ENCODE data around the gene PCSK5. TPM values are rescaled to one million over a fixed set of nuclear protein-coding genes. Genes with fewer than 3 reads are reported as not detected.
"Not testable (repeated sequence)": the region's sequence is repeated elsewhere in the genome, so short reads cannot be mapped to it uniquely, and the experiment has no call there.

Gene PCSK5
- total and polyA plus RNA-seq, 5 experiments from 2014 or later: 6.5 to 22.8 (median 14.7) TPM

DNA sequence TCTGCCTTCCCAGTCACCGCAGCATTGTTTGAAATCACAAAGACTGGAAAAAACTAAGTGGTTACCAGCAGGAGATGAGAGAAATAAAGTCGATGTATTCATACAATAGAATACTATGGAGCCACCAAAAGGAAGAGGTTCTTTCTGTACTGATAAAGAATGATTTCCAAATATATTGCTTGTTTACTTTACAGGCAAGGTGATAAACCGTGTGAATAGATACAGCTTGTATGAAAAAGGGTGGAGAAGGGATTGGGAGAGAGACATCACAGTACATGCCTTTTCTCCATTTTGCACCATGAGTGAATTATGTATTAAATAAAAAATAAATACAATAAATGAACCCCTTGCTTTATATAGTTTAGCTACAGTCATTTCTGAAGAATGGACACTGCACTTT is 412.1 kb downstream of the PCSK5 start:
- Mint-ChIP-seq H3K4me3 (no peak overlapping the region), H3K36me3 (no peaks in the 10 kb centered on the region), H3K27ac (peak overlapping the region in 2 of 10 donors; percentile 37 to 51), H3K27me3 (peaks cover 6 to 9% (median 8%) of the 10 kb centered on the region in 5 donors), H3K9me3 (no peaks in the 10 kb centered on the region), H3K4me1 (no peaks in the 10 kb centered on the region)
- DNase-seq: peak in 1 of 10 donors; percentile 2
- no peak for ATAC-seq
- POLR2A ChIA-PET: no interaction called here

DNA sequence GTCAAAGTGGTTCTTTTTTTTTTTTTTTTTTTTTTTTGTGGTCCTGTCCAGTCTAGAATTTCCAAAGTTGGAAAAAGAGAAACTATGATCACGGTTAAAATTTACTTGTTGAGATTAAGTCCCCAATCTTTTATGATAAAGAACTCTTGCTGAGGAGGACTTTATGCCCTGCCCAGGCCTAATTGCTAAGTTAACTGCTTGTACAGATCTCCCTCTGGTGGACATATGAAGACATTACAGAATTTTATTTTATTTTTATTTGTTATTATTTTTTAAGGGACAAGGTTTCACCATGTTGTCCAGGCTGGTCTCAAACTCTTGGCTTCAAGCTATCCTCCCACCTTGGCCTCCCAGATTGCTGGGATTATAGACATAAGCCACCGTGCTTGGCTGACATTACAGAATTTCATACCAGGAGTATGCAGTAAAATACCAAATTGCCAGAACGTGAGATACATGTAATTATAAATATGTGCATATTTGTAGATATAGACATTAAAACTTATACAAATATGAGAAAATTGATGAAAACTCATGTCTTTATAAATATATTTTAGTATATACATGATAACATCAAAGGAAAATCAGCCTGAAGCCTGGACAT is 412.6 kb downstream of the PCSK5 start:
- H3K4me1 Mint-ChIP-seq: no peaks in the 10 kb centered on the region
- no peaks in the 10 kb centered on the region for H3K36me3 Mint-ChIP-seq
- peaks cover 9 to 10% (median 10%) of the 10 kb centered on the region in 5 donors for H3K27me3 Mint-ChIP-seq
- DNase-seq (peak in 6 of 10 donors; percentile 2 to 59 (median 29)), ATAC-seq (no peak)
- H3K4me3 Mint-ChIP-seq: no peak overlapping the region
- POLR2A ChIA-PET: no interaction called here
- H3K27ac Mint-ChIP-seq: no peak overlapping the region
- no peaks in the 10 kb centered on the region for H3K9me3 Mint-ChIP-seq

DNA sequence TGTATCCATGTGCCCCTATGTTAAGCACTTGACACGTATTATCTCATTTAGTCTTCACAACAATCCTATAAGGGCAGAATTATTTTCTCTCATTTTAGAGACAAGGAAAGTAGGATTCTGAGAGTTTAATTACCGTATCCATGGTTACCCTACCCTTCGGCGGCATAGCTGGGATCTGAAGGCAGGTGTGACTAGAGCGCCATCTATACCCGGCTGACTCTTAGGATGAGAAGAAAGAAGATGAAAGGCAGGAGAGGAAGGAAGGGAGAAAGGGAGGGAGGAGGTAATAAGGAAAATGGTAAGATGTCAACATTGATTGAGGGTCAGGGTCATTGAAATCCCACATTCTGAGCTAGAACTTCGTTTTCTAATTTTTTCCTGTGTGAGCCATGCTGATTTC is 416.6 kb downstream of the PCSK5 start:
- H3K4me3 Mint-ChIP-seq, H3K27ac Mint-ChIP-seq, H3K4me1 Mint-ChIP-seq, H3K9me3 Mint-ChIP-seq, POLR2A ChIA-PET, H3K36me3 Mint-ChIP-seq, DNase-seq, ATAC-seq: not testable (repeated sequence)
- H3K27me3 Mint-ChIP-seq: peaks cover 9 to 22% (median 10%) of the 10 kb centered on the region in 5 donors

DNA sequence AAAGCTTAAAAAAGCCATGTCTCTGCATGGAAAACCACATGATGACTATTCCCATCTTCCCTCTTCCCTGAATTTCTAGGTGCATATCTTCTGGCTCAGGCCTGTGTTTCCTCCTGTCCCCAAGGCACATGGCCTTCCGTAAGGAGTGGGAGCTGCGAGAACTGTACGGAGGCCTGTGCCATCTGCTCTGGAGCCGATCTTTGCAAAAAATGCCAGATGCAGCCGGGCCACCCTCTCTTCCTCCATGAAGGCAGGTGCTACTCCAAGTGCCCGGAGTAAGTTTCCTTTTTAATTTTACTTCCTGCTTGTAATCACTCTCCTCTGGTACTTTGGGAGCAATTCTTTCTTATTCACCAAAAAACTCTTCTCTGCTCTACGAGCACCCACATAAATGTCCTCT is 420.1 kb downstream of the PCSK5 start:
- Mint-ChIP-seq H3K4me1 (no peaks in the 10 kb centered on the region), H3K9me3 (peaks cover 0 to 2% (median 0%) of the 10 kb centered on the region in 9 donors), H3K36me3 (no peaks in the 10 kb centered on the region), H3K4me3 (no peak overlapping the region), H3K27ac (no peak overlapping the region), H3K27me3 (peaks cover 6 to 22% (median 7%) of the 10 kb centered on the region in 5 donors)
- DNase-seq: no peak
- POLR2A ChIA-PET: no interaction called here
- ATAC-seq: no peak

DNA sequence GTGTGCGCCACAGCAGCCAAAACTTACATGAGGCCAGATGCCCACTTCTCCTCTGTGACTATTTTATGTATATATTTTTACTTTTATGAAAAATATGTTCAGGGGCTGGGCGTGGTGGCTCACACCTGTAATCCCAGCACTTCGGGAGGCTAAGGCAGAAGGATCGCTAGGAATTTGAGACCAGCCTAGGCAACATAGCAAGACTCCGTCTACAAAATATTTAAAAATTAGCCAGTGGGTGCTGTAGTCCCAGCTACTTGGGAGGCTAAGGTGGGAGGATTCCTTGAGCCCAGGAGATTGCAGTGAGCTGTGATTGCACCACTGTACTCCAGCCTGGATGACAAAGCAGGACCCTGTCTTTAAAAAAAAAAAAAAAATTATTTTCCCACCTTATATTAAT is 420.5 kb downstream of the PCSK5 start:
- POLR2A ChIA-PET: no interaction called here
- Mint-ChIP-seq H3K27me3 (peaks cover 6 to 22% (median 7%) of the 10 kb centered on the region in 5 donors), H3K27ac (no peak overlapping the region), H3K4me1 (no peaks in the 10 kb centered on the region), H3K36me3 (no peaks in the 10 kb centered on the region), H3K9me3 (peaks cover 0 to 2% (median 0%) of the 10 kb centered on the region in 9 donors), H3K4me3 (no peak overlapping the region)
- ATAC-seq: no peak
- no peak for DNase-seq

DNA sequence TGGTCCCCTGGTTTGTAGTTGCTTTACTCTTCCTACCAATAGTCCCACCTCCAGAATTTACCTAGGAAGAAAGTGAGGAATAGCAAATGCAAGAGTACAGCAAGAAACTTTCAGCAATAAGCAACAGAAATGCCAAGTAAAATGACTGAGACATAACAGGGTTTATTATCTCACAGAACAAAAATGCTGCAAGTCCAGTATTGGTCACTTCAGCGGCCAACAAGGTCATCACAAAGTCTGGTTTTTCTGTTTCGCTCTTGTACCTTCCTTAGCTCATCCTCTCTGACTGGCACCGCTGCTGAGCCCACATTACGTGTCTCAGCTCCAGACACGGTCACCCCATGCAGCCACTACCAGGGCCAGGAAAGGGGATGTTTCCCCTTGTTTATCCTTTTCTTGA is 421.1 kb downstream of the PCSK5 start:
- Mint-ChIP-seq H3K9me3 (peaks cover 0 to 2% (median 0%) of the 10 kb centered on the region in 9 donors), H3K27ac (no peak overlapping the region), H3K4me3 (no peak overlapping the region), H3K27me3 (peaks cover 6 to 22% (median 7%) of the 10 kb centered on the region in 5 donors), H3K36me3 (no peaks in the 10 kb centered on the region), H3K4me1 (no peaks in the 10 kb centered on the region)
- POLR2A ChIA-PET: no interaction called here
- ATAC-seq (no peak), DNase-seq (no peak)

DNA sequence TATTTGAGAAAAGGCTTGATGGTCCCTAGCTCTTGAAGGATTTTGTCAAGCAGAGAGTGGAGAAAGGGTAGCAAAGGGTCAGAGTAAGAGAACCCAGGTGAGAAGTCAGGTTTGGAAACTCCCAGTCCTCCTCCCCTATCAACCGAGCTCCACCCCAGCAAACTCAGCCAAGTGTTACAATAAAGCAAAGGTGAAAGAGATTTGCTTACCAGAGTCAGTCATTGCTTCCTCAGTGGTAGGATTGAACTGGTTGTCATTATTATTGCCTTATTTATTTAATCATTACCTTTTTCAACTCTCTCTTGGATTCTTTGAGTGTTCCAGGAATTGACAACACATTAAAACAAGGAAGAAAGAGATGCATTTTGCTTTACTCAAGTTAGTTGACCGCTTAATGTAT is 423.3 kb downstream of the PCSK5 start:
- no peaks in the 10 kb centered on the region for H3K36me3 Mint-ChIP-seq
- POLR2A ChIA-PET: no interaction called here
- peaks cover 0 to 7% (median 0%) of the 10 kb centered on the region in 5 donors for H3K27me3 Mint-ChIP-seq
- ATAC-seq (no peak), DNase-seq (no peak)
- H3K9me3 Mint-ChIP-seq: peaks cover 0 to 2% (median 0%) of the 10 kb centered on the region in 9 donors
- no peaks in the 10 kb centered on the region for H3K4me1 Mint-ChIP-seq
- no peak overlapping the region for H3K27ac Mint-ChIP-seq
- no peak overlapping the region for H3K4me3 Mint-ChIP-seq

DNA sequence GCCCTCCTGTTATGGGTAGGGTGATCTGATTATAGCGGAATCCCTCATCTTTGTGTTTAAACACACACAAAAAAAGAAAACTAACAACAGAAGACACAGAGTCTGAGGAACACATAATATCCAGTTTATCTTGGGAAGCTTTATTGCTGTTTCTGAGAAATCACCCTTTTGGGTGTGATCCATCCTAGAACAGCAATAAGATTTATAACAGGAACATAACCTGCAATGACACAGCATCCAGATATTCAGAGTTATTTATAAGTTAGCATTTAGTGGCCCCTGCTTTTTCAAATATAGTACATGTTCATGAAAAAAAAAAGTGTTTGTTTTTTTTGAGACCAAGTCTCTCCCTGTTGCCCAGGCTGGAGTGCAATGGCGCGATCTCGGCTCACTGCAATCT is 423.8 kb downstream of the PCSK5 start:
- Mint-ChIP-seq H3K36me3 (no peaks in the 10 kb centered on the region), H3K9me3 (peaks cover 0 to 2% (median 0%) of the 10 kb centered on the region in 9 donors), H3K4me1 (no peaks in the 10 kb centered on the region), H3K27ac (no peak overlapping the region), H3K4me3 (no peak overlapping the region), H3K27me3 (peaks cover 0 to 2% (median 0%) of the 10 kb centered on the region in 5 donors)
- POLR2A ChIA-PET: no interaction called here
- no peak for DNase-seq
- no peak for ATAC-seq

DNA sequence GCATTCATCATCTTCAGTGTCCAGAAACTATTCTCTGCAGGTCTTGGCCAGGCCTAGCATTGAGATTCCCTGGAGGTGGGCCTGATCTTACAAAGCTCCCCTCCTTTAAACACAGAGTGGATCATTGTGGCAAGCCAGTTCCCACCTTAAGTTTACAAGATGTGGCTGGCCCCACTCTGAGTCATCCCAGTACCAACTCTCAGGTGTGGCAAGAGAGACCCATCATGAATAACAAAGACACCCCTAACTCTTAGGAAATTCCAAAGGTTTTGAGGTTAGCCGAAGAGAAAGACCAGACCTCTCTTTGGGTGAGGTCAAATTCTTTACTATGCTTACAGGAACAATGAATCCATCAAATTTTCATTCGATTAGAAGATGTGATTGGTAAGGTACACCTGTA is 425.6 kb downstream of the PCSK5 start:
- no peaks in the 10 kb centered on the region for H3K4me1 Mint-ChIP-seq
- H3K36me3 Mint-ChIP-seq: no peaks in the 10 kb centered on the region
- DNase-seq (no peak), ATAC-seq (no peak)
- POLR2A ChIA-PET: no interaction called here
- no peaks in the 10 kb centered on the region for H3K9me3 Mint-ChIP-seq
- H3K27me3 Mint-ChIP-seq: peaks cover 0 to under 1% (median 0%) of the 10 kb centered on the region in 5 donors
- H3K27ac Mint-ChIP-seq: no peak overlapping the region
- no peak overlapping the region for H3K4me3 Mint-ChIP-seq

DNA sequence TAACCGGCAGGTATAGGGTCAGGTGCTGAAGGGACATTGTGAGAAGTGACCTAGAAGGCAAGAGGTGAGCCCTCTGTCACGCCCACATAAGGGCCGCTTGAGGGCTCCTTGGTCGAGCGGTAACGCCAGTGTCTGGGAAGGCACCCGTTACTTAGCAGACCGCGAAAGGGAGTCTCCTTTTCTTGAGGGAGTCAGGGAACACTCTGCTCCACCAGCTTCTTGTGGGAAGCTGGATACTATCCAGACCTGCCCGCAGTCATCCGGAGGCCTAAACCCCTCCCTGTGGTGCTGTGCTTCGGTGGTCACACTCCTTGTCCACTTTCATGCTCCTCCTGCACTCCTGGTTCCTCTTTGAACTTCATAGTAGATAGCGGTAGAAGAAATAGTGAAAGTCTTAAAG is 429.0 kb downstream of the PCSK5 start:
- H3K4me3 Mint-ChIP-seq, H3K36me3 Mint-ChIP-seq, POLR2A ChIA-PET, DNase-seq, ATAC-seq, H3K9me3 Mint-ChIP-seq, H3K27ac Mint-ChIP-seq, H3K4me1 Mint-ChIP-seq: not testable (repeated sequence)
- H3K27me3 Mint-ChIP-seq: peaks cover 3 to 15% (median 7%) of the 10 kb centered on the region in 5 donors

DNA sequence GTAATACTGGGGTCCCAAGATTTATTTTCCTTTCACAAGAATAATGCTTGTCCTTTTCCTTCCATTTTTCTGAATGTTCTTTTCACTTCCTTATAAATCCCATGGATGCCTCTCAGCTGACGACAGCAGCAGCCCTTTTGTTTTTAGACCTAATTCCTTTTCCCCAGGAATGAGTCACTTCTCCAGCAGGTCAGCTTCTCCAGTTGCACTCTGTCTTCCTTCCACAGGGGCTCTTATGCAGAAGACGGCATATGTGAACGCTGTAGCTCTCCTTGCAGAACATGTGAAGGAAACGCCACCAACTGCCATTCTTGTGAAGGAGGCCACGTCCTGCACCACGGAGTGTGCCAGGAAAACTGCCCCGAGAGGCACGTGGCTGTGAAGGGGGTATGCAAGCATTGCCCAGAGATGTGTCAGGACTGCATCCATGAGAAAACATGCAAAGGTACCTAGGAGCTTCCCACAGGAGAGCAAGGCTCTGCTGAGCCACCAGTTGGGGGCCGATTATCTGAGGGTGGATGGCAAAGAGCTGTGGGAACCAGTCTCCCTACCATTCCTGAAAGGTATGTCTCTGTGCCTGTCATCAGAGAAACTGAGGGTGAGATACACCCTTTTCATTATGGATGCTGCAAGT is 430.8 kb downstream of the PCSK5 start:
- Mint-ChIP-seq H3K4me1 (no peaks in the 10 kb centered on the region), H3K36me3 (no peaks in the 10 kb centered on the region), H3K27ac (no peak overlapping the region), H3K27me3 (peaks cover 3 to 19% (median 9%) of the 10 kb centered on the region in 5 donors), H3K4me3 (no peak overlapping the region), H3K9me3 (no peaks in the 10 kb centered on the region)
- POLR2A ChIA-PET: no interaction called here
- ATAC-seq: no peak
- no peak for DNase-seq

DNA sequence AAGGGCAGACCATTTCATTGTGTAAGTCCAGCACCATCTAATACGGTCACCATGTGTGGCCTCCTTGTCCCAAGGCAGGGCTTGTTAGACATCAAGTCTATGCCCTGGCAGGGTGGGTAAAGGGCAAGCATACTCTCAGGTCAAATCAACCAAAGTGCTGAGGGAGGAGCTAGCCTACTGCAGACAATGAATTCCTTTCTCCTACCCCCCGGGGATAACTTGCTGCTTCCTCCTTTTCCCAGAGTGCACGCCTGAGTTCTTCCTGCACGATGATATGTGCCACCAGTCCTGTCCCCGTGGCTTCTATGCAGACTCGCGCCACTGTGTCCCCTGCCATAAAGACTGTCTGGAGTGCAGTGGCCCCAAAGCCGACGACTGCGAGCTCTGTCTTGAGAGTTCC is 432.3 kb downstream of the PCSK5 start:
- Mint-ChIP-seq H3K9me3 (no peaks in the 10 kb centered on the region), H3K27me3 (peaks cover 3 to 19% (median 9%) of the 10 kb centered on the region in 5 donors), H3K4me1 (no peaks in the 10 kb centered on the region), H3K4me3 (no peak overlapping the region), H3K36me3 (no peaks in the 10 kb centered on the region), H3K27ac (no peak overlapping the region)
- ATAC-seq: no peak
- POLR2A ChIA-PET: no interaction called here
- no peak for DNase-seq

DNA sequence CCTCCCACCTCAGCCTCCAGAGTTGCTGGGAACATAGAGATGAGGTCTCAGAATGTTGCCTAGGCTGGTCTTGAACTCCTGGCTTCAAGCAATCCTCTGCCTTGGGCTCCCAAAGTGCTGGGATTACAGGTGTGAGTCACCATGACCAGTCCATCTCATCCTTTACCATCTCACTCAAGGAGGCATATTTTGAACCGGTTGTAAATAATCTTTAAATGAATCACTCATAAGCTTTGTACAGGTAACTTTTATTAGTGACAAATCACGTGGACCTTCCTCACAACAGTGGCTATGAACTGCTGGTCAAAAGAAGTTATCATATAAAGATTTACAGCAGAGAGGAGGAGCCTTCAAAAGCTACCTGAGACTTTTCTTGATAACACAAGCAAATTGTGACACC is 433.0 kb downstream of the PCSK5 start:
- no peaks in the 10 kb centered on the region for H3K9me3 Mint-ChIP-seq
- no peak overlapping the region for H3K27ac Mint-ChIP-seq
- no peak for DNase-seq
- no peaks in the 10 kb centered on the region for H3K4me1 Mint-ChIP-seq
- ATAC-seq: no peak
- peaks cover 7 to 26% (median 13%) of the 10 kb centered on the region in 5 donors for H3K27me3 Mint-ChIP-seq
- no peak overlapping the region for H3K4me3 Mint-ChIP-seq
- H3K36me3 Mint-ChIP-seq: no peaks in the 10 kb centered on the region
- POLR2A ChIA-PET: no interaction called here

DNA sequence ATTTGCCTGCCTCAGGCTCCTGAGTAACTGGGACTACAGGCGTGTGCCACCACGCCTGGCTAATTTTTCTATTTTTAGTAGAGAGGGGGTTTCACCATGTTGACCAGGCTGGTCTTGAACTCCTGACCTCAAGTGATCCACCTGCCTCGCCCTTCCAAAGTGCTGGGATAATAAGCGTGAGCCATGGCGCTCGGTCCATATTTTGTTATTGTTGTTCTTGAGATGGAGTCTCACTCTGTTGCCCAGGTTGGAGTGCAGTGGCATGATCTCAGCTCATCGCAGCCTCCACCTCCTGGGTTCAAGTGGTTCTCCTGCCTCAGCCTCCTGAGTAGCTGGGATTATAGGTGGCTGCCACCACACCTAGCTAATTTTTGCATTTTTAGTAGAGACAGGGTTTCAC is 433.6 kb downstream of the PCSK5 start:
- H3K4me1 Mint-ChIP-seq, POLR2A ChIA-PET, H3K4me3 Mint-ChIP-seq, H3K36me3 Mint-ChIP-seq, H3K27ac Mint-ChIP-seq, ATAC-seq, DNase-seq, H3K9me3 Mint-ChIP-seq: not testable (repeated sequence)
- H3K27me3 Mint-ChIP-seq: peaks cover 7 to 30% (median 13%) of the 10 kb centered on the region in 5 donors

All from naive thymus-derived CD8-positive, alpha-beta T cell (primary cell).